ENCODE results near the gene RPH3AL. TPM values are rescaled to one million over a fixed set of nuclear protein-coding genes. Genes with fewer than 3 reads are reported as not detected.

RPH3AL gene
- total RNA-seq, 2 experiments from 2014 or later, result 2.4 to 2.8 TPM

DNA sequence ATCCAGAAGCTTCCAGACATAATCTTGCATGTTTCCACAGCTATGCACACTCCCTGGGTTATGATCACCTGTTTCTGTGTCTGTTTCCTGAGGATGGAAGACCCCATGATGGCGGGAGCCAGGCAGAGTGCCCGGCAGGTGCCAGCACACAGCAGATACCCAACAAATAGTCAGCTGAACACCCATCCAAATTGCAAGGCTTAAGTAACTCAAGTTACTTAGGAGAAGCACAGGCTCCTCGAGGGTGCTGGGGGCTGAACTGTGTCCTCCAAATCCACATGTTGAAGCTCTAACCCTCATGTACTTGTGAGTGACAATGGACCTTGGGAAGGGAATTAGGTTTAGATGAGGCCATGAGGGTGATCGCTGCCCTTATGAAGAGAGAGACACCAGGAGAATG lies 91.7 kb downstream of the RPH3AL start:
- H3K9me3 Mint-ChIP-seq, result no peaks in the 10 kb centered on the region
- H3K4me1 Mint-ChIP-seq (ENCODE audit: low read depth), result no peaks in the 10 kb centered on the region
- CTCF ChIA-PET, result no interaction called here
- intact Hi-C loops (cut with DNase I, micrococcal nuclease), result no loop called here
- no peak for ATAC-seq (ENCODE audit: poor library complexity)
- DNase-seq, result no peak
- peaks cover 11% of the 10 kb centered on the region for H3K36me3 Mint-ChIP-seq (ENCODE audit: low read depth)
- POLR2A ChIA-PET, result no interaction called here
- H3K4me1 ChIP-seq (ENCODE audit: insufficient read depth, low read length), result no peaks in the 10 kb centered on the region
- H3K27me3 ChIP-seq (ENCODE audit: control insufficient read depth in 1 of 2, insufficient read depth in 2 of 2, low read length in 2 of 2), result no peaks in the 10 kb centered on the region
- no peaks in the 10 kb centered on the region for H3K27me3 Mint-ChIP-seq
- no peak overlapping the region for H3K27ac Mint-ChIP-seq
- no peaks in the 10 kb centered on the region for H3K36me3 ChIP-seq (ENCODE audit: insufficient read depth, low read length)
- no peak overlapping the region for H3K4me3 Mint-ChIP-seq
- TF ChIP-seq, protein P1, sequence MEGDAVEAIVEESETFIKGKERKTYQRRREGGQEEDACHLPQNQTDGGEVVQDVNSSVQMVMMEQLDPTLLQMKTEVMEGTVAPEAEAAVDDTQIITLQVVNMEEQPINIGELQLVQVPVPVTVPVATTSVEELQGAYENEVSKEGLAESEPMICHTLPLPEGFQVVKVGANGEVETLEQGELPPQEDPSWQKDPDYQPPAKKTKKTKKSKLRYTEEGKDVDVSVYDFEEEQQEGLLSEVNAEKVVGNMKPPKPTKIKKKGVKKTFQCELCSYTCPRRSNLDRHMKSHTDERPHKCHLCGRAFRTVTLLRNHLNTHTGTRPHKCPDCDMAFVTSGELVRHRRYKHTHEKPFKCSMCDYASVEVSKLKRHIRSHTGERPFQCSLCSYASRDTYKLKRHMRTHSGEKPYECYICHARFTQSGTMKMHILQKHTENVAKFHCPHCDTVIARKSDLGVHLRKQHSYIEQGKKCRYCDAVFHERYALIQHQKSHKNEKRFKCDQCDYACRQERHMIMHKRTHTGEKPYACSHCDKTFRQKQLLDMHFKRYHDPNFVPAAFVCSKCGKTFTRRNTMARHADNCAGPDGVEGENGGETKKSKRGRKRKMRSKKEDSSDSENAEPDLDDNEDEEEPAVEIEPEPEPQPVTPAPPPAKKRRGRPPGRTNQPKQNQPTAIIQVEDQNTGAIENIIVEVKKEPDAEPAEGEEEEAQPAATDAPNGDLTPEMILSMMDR (IDR thresholded peaks at IDR 0.05), result no peak
- no peak overlapping the region for H3K4me3 ChIP-seq (ENCODE audit: low read length)
- no peak overlapping the region for H3K27ac ChIP-seq (ENCODE audit: low read depth in 1 of 2, low read length in 2 of 2)
- H3K9me3 ChIP-seq (ENCODE audit: control insufficient read depth in 1 of 2, insufficient read depth in 1 of 2, low read length in 2 of 2), result peaks cover 0 to 8% of the 10 kb centered on the region in 2 experiments

DNA sequence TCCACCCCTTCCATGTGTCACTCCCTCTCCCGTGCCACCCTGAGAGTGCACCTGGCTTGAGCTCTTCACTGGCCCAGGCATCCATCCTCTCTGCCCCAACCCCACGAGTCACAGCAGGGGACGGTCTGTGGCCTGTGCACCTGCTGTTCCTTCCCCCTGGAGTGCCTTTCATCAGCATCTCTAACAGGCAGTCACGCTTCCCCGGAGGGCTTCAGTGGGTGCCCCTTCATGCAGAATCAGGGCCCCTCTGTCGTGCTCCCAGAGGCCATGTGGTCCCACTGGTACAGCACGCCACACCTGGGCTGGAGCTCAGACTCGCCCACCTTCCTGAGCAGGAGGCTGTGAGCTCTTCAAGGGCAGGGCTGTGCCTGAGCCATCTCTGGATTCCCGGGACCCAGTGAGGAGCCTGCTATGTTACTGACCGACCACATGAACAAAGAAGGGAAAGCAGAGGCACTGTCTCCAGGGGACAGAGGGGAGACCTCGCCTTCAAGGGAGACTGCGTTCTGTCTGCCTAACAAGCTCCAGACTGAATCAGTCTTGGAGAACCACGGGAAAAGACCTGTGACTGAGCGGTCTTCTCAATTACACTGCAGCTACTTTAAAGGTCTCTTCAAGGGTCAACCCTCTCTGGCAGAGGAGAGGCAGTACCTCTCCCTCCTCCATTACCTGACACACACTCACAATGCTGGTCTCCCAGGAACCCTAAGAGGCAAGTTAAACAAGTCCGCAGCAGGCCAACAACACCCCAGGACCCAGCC lies 92.4 kb downstream of the RPH3AL start:
- POLR2A ChIA-PET, result no interaction called here
- CTCF ChIA-PET, result no interaction called here

DNA sequence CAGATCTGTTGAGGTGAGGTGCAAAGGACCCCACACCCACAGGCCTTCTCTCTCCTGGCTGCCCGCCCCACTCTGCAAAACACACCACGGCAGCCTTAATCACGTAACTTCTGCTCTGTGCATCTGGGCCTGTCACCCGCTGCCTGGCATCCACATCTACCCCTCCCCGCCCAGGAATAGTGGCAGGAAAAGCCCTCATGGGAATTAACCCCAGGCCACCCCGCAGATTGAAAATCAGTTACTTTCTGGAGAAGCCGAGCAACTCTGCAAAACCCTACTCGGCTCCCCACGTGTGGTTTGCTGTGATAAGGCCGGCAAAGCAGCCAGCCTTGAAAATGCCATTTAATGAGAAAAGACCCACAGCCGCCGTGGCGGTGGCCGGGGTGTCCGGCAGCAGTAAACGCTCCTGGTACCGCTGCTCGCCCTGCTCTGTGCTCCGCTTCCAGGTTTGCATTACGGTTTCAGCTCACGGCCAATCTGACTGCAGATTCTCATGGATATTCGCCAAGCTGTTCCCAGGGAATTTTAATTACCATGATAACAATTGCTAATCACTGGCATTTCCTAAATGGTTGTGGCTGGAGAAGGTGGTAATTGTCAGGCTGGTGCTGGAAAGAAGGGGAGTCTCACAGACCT lies 93.1 kb downstream of the RPH3AL start:
- DNase-seq (no peak), ATAC-seq (ENCODE audit: poor library complexity) (no peak)
- no peak overlapping the region for H3K4me3 ChIP-seq (ENCODE audit: low read length)
- Mint-ChIP-seq H3K36me3 (ENCODE audit: low read depth) (peaks cover 11% of the 10 kb centered on the region), H3K4me3 (no peak overlapping the region), H3K9me3 (no peaks in the 10 kb centered on the region), H3K27me3 (no peaks in the 10 kb centered on the region), H3K27ac (no peak overlapping the region), H3K4me1 (ENCODE audit: low read depth) (no peaks in the 10 kb centered on the region)
- H3K36me3 ChIP-seq (ENCODE audit: insufficient read depth, low read length), result no peaks in the 10 kb centered on the region
- H3K27ac ChIP-seq (ENCODE audit: low read depth in 1 of 2, low read length in 2 of 2), result no peak overlapping the region
- no peaks in the 10 kb centered on the region for H3K27me3 ChIP-seq (ENCODE audit: control insufficient read depth in 1 of 2, insufficient read depth in 2 of 2, low read length in 2 of 2)
- intact Hi-C loops (cut with DNase I, micrococcal nuclease), result no loop called here
- no peaks in the 10 kb centered on the region for H3K4me1 ChIP-seq (ENCODE audit: insufficient read depth, low read length)
- TF ChIP-seq, protein P1 (IDR thresholded peaks at IDR 0.05), result no peak
- ChIA-PET POLR2A (no interaction called here), CTCF (no interaction called here)
- H3K9me3 ChIP-seq (ENCODE audit: control insufficient read depth in 1 of 2, insufficient read depth in 1 of 2, low read length in 2 of 2), result peaks cover 0 to 8% of the 10 kb centered on the region in 2 experiments

More for the DNA sequence above, 92.4 kb downstream of the RPH3AL start:
- Histone ChIP-seq H3K4me3 (ENCODE audit: low read length) (no peak overlapping the region), H3K27ac (ENCODE audit: low read depth in 1 of 2, low read length in 2 of 2) (no peak overlapping the region), H3K9me3 (ENCODE audit: control insufficient read depth in 1 of 2, insufficient read depth in 1 of 2, low read length in 2 of 2) (peaks cover 0 to 8% of the 10 kb centered on the region in 2 experiments), H3K4me1 (ENCODE audit: insufficient read depth, low read length) (no peaks in the 10 kb centered on the region), H3K27me3 (ENCODE audit: control insufficient read depth in 1 of 2, insufficient read depth in 2 of 2, low read length in 2 of 2) (no peaks in the 10 kb centered on the region), H3K36me3 (ENCODE audit: insufficient read depth, low read length) (no peaks in the 10 kb centered on the region)
- TF ChIP-seq, protein P1 (IDR thresholded peaks at IDR 0.05), result no peak
- DNase-seq, result no peak
- Mint-ChIP-seq H3K9me3 (no peaks in the 10 kb centered on the region), H3K4me3 (no peak overlapping the region), H3K27ac (no peak overlapping the region), H3K36me3 (ENCODE audit: low read depth) (peaks cover 11% of the 10 kb centered on the region), H3K4me1 (ENCODE audit: low read depth) (no peaks in the 10 kb centered on the region), H3K27me3 (no peaks in the 10 kb centered on the region)
- intact Hi-C loops (cut with DNase I, micrococcal nuclease), result no loop called here
- ATAC-seq (ENCODE audit: poor library complexity), result no peak
